Esophagus muscularis mucosa (tissue), 3 donors: Measurements from ENCODE around the gene LLGL1.

Experiments
- CTCF ChIP-seq, 3 experiments: fragments of 200-600 bp in 2 of 3; fragments of 450-650 bp in 1 of 3; sonication (generic) in 2 of 3; IDR thresholded peaks; one replicate each; pipeline ENCODE4 v1.5.1; 2017 to 2019; ENCODE audit warnings: antibody characterized with exemption in 3 of 3, mild to moderate bottlenecking in 2 of 3, moderate library complexity in 1 of 3
- EP300 ChIP-seq: sonication (generic); formaldehyde crosslinking; IDR thresholded peaks from one replicate; pipeline ENCODE4 v1.6.1; 2017; ENCODE audit warnings: antibody characterized with exemption

GRCh38 chr17:18237461-18237860 is 12.0 kb downstream of the LLGL1 start:
- TF ChIP-seq EP300 = no peak
- TF ChIP-seq CTCF (IDR thresholded peaks at IDR 0.05) = no peak
